ENCODE results near the gene PHF23.

Gene PHF23

GRCh38 chr17:7219812-7220592 lies 19.3 kb downstream of the PHF23 start, which contains the start of the genes ACADVL and DLG4:
ACADVL (plus strand) TSS chr17:7219938; CDS start chr17:7219985, 47 bp downstream.
DLG4 (minus strand) TSS chr17:7219836.
- DNase-seq = peak; percentile 50 to 56

- DNase-seq = no peak
Measured at GRCh38 chr17:7219229-7219811, 19.9 kb downstream of the PHF23 start.

DNA sequence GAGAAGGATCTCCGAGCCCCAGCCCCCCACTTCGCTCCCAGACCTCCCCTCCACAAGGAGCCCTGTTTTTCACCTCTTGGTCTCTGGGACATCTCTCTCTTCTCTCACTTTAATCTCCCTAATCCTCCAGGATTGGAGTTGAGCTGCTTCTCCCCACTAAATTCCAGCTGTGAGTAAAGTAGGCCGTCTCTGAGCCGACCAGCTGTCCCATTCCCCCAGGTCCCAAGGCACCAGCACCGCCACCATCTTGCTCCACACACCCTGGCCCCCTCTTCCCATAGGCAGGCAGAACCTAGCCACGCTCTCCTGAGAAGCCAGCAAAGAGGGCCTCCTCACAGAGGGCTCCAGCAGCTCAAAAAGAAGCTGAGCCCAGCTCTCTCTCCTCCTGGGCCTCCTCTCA lies 20.5 kb downstream of the PHF23 start:
- DNase-seq = no peak

DNA sequence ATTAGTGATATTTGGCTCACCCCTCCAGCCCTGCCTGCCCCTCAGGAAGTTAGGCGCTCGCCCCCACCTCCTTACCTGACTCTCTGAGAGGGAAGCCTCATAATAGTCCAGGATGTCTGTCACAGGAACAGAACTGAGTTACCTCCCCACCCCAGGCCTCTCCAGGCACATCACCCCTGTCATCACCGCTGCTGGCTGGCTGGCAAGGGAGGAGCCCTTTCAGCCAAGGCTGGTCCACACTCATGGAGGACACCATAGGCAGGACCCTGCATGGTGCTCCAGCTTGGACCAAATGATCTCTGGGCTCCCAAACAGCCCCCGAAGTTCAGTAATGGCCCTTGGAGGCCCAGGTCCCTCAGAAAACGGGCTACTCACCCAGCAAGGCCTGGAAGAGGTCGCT lies 21.1 kb downstream of the PHF23 start:
- DNase-seq = no peak

- DNase-seq = peak; percentile 17 to 58
Measured at GRCh38 chr17:7217113-7217987, 21.9 kb downstream of the PHF23 start.

GRCh38 chr17:7216242-7217112 lies 22.8 kb downstream of the PHF23 start:
- DNase-seq = no peak

GRCh38 chr17:7215652-7216180 lies 23.5 kb downstream of the PHF23 start:
- DNase-seq = peak in 1 of 2 donors; percentile 31

DNA sequence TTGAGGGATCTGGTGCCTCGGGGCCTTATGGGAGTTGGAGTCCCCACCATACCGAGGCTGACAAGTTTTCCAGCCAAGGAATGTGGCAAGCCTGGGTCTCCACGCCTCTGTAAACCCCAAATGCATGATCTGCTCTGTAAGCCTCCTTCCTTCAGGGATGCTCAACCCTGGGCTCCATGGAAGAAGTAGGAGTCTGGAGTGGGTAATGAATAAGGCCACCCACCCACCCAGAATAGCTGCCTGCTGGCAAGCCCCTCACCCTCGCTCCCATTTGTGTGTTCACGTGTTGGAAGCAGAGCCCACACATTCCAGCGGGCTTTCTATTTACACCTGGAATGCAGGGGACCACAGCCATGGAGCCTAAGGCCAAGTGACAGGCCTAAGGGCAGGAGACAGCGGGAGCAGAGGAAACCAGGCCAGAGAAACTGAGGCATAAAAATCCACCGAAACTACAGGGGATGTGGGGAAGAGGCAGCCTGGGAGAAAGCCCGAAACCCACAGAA lies 24.1 kb downstream of the PHF23 start:
- no peak for DNase-seq

- peak; percentile 82 to 89 for DNase-seq
Measured at GRCh38 chr17:7214300-7215135, 24.7 kb downstream of the PHF23 start.

GRCh38 chr17:7213895-7214299 lies 25.4 kb downstream of the PHF23 start:
- DNase-seq = peak in 1 of 2 donors; percentile 20

DNA sequence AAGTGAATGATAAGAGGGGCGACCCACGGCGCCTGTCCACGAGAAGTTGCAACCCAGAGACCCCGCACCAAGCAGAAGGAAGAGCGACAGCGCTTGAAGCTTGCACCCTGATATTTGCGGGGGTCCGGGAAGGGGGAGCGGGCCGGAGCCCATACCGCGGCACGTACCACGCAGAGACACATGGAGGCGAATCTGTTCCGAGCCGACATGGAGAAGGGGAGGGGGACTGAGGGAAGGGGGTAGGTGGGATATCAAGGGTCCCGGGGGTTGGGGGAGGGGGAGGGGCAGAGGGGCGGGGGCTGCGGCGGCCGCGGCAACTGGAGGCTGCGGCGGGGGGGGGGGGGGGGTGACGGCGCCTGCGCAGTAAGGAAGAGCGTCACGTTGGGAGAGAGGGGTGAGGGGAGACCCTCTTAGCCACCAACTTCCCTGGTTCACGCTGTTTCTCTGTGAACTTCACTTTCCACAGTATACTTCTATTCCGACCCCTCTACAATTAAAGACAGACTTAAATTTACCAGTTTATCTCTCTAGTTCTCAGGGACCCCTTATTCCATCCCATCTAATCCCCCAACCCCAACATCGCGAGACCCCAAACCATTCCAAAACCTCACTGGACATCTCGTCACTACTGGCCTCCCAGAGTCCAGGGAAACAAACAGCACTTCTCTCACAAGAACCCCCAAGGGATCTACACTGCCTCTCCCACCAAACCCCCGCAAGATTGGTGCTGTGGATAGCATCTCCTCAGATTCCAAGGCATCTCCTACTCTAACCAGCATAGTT lies 27.6 kb downstream of the PHF23 start:
- DNase-seq = no peak

- DNase-seq = no peak
Measured at GRCh38 chr17:7208754-7209460, 30.4 kb downstream of the PHF23 start.

DNA sequence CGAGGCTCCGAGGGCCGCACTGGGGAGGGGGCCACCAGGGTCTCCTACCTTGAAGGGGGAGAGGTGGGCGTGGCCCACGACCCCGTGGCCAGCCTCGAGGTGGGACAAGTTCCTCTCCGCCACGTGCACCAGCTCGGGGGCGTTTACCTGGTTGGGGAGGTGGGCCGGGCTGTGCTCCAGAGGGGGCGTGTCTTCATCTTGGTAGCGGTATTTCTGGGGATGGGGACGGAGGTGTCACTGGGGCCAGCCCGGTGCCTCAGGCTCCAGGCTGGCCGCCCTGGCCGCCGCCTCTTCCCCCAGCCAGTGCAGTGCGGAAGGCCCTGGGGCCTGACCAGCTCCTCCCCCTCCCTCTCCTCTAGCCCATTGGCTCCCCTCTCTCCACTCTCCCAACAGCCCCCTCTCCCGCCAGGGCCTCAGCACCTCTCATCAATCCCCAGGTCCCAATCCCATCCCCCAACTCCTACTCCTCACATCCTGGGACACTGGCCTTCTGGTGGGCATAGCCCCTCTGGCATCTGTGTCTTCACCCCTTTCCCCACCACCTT lies 31.2 kb downstream of the PHF23 start:
- no peak for DNase-seq

DNA sequence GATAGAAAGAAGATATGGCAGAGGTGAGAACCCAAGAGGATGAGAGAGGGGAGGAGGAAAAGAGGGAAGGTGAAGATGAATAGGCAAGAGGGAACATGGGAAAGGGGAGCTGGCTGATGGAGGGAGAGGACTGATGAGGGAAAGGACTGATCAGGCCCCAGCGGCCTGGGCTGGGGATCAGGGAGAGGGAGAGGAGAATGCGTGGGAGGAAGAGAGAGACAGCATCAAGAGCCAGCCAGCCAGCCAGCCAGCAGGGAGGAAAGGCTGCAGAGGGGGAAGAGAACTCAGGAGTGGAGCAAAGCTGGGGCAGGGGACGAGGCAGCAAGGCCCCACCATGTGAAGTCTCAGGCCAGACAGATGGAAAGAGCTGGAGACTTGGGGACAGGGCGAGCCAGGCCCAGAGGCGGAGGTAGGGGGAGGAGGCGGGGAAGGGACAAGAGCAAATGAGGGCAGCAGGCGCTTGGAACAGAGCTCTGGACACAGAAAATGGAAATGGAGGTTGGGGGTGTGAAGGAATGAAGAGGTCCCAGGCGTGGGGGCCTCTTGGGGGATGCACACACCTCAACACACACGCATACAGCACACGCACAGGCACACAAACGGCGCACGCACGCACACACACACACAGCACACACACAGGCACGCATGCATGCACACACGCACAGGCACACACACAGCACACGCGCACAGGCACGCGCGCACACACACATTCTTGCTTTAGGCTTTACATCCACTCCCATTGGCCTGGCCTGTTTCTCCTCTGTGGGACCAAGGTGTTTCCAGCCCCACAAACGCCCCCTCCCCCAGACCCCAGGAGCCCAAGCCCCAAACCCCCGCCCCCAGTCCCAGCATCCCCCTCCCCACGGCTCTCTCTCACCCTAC lies 31.9 kb downstream of the PHF23 start:
- no peak for DNase-seq

- DNase-seq = no peak
Measured at GRCh38 chr17:7205561-7205960, 33.7 kb downstream of the PHF23 start.

DNA sequence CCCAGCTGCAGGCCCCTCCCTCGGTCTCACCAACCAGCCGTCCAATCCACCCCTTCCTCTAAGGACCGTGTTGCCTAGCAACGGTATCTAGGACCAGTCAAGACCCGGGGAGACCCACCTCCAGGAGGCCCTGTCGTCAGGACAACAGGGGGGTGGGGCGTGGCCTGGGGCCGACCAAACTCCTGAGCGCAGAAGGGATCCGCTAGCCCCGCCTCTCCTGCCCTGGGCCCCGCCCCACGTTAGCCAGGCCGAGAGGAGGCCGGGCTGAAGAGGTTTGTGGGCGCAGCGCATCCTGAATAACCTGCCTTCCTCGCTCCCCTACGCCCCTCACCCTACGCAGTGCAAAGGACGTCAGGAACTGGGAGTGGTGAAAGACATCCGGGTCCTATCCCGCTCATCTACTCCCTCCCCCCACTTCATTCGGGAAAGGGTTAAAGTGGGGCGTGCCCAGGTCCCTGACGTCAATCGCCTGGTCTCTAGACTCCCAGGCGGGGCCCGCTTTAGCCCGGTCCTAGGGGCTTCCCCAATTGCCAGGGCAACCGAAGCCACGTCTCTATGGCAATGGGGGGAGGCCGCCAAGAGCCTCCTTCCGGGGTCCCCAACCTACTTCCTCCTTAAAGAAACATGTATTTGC lies 34.3 kb downstream of the PHF23 start:
- DNase-seq = peak in 1 of 2 donors; percentile 95

DNA sequence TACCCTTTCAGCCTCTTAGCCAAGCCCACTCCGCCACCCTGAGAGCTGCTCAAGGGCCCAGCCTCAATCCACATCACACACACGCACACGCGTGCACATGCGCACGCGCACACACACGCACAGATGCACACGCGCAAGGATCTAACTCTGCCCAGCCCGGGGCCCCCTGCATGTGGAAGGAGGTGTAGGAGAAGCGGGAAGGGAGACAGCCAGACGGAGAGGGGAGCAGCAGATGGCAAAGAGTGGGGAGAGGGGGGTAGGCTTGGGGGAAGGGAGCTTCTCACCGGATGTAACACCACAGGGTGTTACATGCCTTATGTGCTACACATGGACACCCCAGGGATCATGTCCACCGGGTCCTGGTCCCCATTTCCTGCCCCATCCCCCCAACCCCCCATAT lies 34.9 kb downstream of the PHF23 start:
- no peak for DNase-seq

DNA sequence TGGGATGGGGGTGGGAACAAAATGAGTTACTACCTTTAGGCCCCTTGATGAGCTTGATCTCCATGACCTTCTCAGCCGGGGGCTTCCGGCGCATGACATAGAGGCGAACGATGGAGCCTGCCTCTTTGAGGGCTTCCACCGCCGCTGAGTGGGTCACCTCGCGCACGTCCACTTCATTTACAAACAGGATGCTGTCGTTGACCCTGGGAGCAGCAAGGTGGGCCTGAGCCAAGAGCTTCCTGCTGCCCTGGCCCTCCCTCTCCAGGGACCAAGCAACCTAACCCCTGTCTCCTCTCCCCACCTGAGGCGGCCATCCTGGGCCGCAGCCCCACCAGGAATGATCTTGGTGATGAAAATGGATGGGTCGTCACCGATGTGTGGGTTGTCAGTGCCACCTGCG lies 35.9 kb downstream of the PHF23 start:
- no peak for DNase-seq
